A549 treated with Hydrocortisone at 1 μM for 4 hours (cell line): ENCODE data around the gene ACSM2B. TPM values are rescaled to one million over a fixed set of nuclear protein-coding genes. Genes with fewer than 3 reads are reported as not detected.

ENCODE experiments used
- total RNA-seq: library from RNA; stranded (reverse); fragments of 200-300 nt; extraction: Qiagen RNA extraction; gene quantifications from 5 replicates; pipeline ENCODE4 v1.2.3, GENCODE V29; 2022

The ACSM2B gene, protein sequence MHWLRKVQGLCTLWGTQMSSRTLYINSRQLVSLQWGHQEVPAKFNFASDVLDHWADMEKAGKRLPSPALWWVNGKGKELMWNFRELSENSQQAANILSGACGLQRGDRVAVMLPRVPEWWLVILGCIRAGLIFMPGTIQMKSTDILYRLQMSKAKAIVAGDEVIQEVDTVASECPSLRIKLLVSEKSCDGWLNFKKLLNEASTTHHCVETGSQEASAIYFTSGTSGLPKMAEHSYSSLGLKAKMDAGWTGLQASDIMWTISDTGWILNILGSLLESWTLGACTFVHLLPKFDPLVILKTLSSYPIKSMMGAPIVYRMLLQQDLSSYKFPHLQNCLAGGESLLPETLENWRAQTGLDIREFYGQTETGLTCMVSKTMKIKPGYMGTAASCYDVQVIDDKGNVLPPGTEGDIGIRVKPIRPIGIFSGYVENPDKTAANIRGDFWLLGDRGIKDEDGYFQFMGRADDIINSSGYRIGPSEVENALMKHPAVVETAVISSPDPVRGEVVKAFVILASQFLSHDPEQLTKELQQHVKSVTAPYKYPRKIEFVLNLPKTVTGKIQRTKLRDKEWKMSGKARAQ
- total RNA-seq: not detected in 5 replicates

DNA sequence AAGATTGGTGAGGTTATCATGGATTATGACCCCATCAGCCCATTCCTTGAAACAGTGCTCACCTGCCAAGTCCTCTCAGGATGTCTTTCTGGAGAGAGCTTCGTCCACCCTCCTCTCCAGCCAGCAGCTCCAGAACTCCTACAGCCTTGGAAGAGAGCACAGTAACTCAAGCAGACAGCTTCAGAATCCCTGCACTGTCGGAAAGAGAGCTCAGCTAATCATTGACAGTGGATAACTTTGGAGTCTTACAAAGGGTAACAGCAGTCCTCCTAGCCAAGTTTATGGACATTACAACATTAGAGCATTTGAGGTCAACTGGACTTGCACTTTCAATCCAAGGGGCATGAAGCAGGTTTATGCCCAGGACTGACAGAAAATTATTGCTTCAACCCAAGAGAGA, at the start of gene ACSM2B:
ACSM2B (minus strand) TSS at position 223 of the 400 bp plus-strand sequence. CDS start 11,522 bp downstream, outside the sequence.

Other genes with a start within 250 kb of the ACSM2B start
- gene GP2, start 248.9 kb downstream of the ACSM2B start, total RNA-seq: not detected in 5 replicates
- not detected in 5 replicates for gene UMOD, start 223.7 kb downstream of the ACSM2B start, total RNA-seq
- gene PDILT, start 171.6 kb downstream of the ACSM2B start, total RNA-seq: not detected in 5 replicates
- not detected in 5 replicates for gene ACSM5, start 166.8 kb downstream of the ACSM2B start, total RNA-seq
- not detected in 5 replicates for gene ACSM2A, start 124.8 kb downstream of the ACSM2B start, total RNA-seq
- gene ACSM1, start 121.3 kb upstream of the ACSM2B start, total RNA-seq: not detected in 5 replicates
- 18.3 to 30.2 TPM (median 21.6 TPM) in 5 replicates for gene THUMPD1, start 165.5 kb upstream of the ACSM2B start, total RNA-seq
- 3.3 to 4.4 TPM (median 3.7 TPM) in 5 replicates for gene ACSM3, start 187.6 kb upstream of the ACSM2B start, total RNA-seq
- gene ERI2, start 230.1 kb upstream of the ACSM2B start, total RNA-seq: 12.2 to 17.8 TPM (median 13.9 TPM) in 5 replicates
- 3.6 to 5.6 TPM (median 4.2 TPM) in 5 replicates for gene REXO5, start 230.2 kb upstream of the ACSM2B start, total RNA-seq